Parathyroid adenoma (tissue), 2 donors: Measurements from ENCODE around the gene WRAP73.

ENCODE experiments used
- H2AFZ ChIP-seq: fragments of 300-600 bp; sonication (generic); one replicate; pipeline ENCODE4 v1.7.0; 2017; ENCODE audit warnings: antibody characterized with exemption, mild to moderate bottlenecking
- H3K27ac ChIP-seq: fragments of 300-600 bp; sonication (generic); one replicate; pipeline ENCODE4 v1.7.0; 2017
- H3K27me3 ChIP-seq: fragments of 300-600 bp; sonication (generic); one replicate; pipeline ENCODE4 v1.7.0; 2017; ENCODE audit warnings: low read length; ENCODE audit not compliant: control insufficient read depth, insufficient read depth
- H3K36me3 ChIP-seq: fragments of 300-600 bp; sonication (generic); one replicate; pipeline ENCODE4 v1.7.0; 2017; ENCODE audit warnings: low read length; ENCODE audit not compliant: control insufficient read depth, insufficient read depth
- H3K4me1 ChIP-seq: fragments of 300-600 bp; sonication (generic); one replicate; pipeline ENCODE4 v1.7.0; 2017; ENCODE audit warnings: control low read depth
- H3K4me2 ChIP-seq: fragments of 300-600 bp; sonication (generic); one replicate; pipeline ENCODE4 v1.7.0; 2017; ENCODE audit warnings: low read length
- H3K4me3 ChIP-seq: fragments of 300-600 bp; sonication (generic); one replicate; pipeline ENCODE4 v1.7.0; 2017; ENCODE audit warnings: low read depth, low read length
- H3K79me2 ChIP-seq: fragments of 300-600 bp; sonication (generic); one replicate; pipeline ENCODE4 v1.7.0; 2017; ENCODE audit warnings: control low read depth
- H3K9ac ChIP-seq: fragments of 300-600 bp; sonication (generic); one replicate; pipeline ENCODE4 v1.7.0; 2017; ENCODE audit warnings: mild to moderate bottlenecking
- H3K9me3 ChIP-seq: fragments of 300-600 bp; sonication (generic); one replicate; pipeline ENCODE4 v1.7.0; 2017; ENCODE audit warnings: low read length; ENCODE audit not compliant: control insufficient read depth
- TF ChIP-seq, protein P1 (sequence below): fragments of 300-600 bp; sonication (generic); IDR thresholded peaks from one replicate; pipeline ENCODE4 v1.7.0; 2017; ENCODE audit warnings: antibody characterized with exemption, mild to moderate bottlenecking
- donor health status: primary hyperparathyroidism.

Gene WRAP73

DNA sequence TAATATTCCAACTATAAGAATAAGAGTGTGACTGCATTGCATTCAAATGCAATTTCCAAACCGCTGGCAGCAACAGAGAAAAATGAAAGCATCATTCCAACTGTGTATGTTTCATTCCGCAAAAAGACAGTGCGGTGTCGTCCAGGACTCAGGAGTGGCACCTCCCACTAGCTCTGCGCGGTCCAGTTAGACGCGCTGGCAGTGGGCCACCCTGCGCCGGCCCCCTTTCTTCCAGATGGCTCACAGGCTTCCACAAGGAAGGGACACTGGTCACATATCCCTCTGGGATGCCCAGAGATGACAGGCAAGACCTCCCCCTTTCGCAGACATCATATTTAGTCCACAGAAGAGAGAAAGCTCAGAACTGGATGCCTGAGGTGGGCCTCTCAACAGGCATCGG, 11.9 kb downstream of the WRAP73 start:
- Histone ChIP-seq H3K27me3 (no peaks in the 10 kb centered on the region), H3K4me1 (no peaks in the 10 kb centered on the region), H3K79me2 (no peaks in the 10 kb centered on the region), H3K27ac (no peak overlapping the region), H3K9me3 (no peaks in the 10 kb centered on the region), H3K36me3 (no peaks in the 10 kb centered on the region), H3K4me2 (no peak overlapping the region), H2AFZ (no peak overlapping the region), H3K9ac (no peak overlapping the region), H3K4me3 (no peak overlapping the region)
- TF ChIP-seq, protein P1, sequence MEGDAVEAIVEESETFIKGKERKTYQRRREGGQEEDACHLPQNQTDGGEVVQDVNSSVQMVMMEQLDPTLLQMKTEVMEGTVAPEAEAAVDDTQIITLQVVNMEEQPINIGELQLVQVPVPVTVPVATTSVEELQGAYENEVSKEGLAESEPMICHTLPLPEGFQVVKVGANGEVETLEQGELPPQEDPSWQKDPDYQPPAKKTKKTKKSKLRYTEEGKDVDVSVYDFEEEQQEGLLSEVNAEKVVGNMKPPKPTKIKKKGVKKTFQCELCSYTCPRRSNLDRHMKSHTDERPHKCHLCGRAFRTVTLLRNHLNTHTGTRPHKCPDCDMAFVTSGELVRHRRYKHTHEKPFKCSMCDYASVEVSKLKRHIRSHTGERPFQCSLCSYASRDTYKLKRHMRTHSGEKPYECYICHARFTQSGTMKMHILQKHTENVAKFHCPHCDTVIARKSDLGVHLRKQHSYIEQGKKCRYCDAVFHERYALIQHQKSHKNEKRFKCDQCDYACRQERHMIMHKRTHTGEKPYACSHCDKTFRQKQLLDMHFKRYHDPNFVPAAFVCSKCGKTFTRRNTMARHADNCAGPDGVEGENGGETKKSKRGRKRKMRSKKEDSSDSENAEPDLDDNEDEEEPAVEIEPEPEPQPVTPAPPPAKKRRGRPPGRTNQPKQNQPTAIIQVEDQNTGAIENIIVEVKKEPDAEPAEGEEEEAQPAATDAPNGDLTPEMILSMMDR, result no peak

DNA sequence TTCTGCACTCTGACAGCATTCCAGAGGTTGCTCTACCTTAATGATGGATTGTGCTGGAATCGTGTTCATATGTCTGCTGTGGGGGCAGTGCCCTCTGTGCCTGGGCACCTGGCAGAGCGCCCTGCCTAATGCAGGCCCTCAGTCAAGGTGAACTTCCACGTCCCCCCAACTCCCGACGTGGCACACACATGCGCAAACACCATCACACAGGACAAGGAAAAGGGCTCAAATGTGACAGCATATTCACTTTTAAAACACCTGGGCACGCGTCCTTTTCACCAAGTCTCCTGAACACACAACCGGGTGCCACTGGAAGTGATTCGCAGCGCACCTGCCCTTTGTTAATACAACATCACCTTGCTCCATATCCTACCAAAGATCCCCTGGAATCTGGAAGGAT, 13.4 kb downstream of the WRAP73 start:
- no peaks in the 10 kb centered on the region for H3K9me3 ChIP-seq
- no peak overlapping the region for H3K9ac ChIP-seq
- H2AFZ ChIP-seq, result no peak overlapping the region
- no peaks in the 10 kb centered on the region for H3K4me1 ChIP-seq
- H3K4me2 ChIP-seq, result no peak overlapping the region
- no peaks in the 10 kb centered on the region for H3K79me2 ChIP-seq
- H3K4me3 ChIP-seq, result no peak overlapping the region
- TF ChIP-seq, protein P1, result no peak
- no peak overlapping the region for H3K27ac ChIP-seq
- no peaks in the 10 kb centered on the region for H3K36me3 ChIP-seq
- no peaks in the 10 kb centered on the region for H3K27me3 ChIP-seq

DNA sequence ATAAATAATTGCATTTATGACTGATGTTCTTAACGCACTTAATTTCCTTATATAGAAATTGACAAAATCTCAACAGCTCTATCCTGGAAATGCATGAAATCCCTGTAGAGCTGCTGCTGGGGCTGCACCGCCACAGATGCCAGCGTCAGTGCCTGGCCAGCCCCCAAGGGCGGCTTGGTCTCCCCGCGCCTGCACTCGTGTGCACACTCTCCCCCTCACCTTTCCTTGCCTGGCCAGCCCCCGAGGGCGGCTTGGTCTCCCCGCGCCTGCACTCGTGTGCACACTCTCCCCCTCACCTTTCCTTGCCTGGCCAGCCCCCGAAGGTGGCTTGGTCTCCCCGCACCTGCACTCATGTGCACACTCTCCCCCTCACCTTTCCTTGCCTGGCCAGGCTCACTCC, 13.8 kb downstream of the WRAP73 start:
- no peak overlapping the region for H3K27ac ChIP-seq
- no peaks in the 10 kb centered on the region for H3K4me1 ChIP-seq
- no peak overlapping the region for H2AFZ ChIP-seq
- no peak overlapping the region for H3K4me3 ChIP-seq
- no peaks in the 10 kb centered on the region for H3K36me3 ChIP-seq
- H3K79me2 ChIP-seq, result no peaks in the 10 kb centered on the region
- H3K9me3 ChIP-seq, result no peaks in the 10 kb centered on the region
- H3K4me2 ChIP-seq, result no peak overlapping the region
- no peaks in the 10 kb centered on the region for H3K27me3 ChIP-seq
- TF ChIP-seq, protein P1, result no peak
- H3K9ac ChIP-seq, result no peak overlapping the region

DNA sequence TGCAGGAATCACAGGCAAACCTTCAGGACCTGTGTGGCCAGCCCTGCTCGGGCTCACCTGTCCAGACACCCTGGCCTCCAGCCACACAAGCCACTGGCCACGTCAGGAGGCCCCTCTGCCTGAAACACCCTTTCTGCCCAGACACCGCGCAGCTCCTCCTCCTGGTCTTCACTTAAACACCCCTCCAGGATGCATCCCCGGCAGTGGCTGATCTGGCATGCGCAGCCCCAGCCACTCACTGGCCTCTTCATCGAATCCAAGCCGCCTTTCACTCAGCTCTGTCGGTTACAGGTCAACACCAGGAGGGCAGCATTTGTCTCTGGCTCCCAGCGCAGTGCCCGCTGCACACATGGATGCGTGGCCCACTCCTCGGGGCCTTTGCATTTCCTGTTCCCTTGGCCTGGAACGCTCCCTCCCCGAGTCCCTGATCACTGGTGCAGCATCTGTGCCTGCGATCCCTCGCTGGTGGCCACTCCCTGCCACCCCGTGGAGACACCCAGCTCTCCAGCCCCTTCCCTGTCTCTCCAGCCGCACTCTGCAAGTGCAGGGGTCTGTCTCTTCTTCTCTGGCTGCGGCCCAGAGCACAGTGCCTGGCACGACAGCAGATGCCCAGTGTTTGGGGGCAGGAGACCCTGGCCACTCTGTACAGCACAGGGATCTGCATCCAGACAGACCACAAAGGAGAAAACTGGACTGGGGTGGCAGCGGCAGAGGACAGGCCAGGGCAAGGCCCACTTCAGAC, 15.7 kb downstream of the WRAP73 start:
- no peaks in the 10 kb centered on the region for H3K36me3 ChIP-seq

More for the DNA sequence above, 15.7 kb downstream of the WRAP73 start:
- no peaks in the 10 kb centered on the region for H3K4me1 ChIP-seq
- no peak overlapping the region for H2AFZ ChIP-seq
- no peak overlapping the region for H3K9ac ChIP-seq
- H3K4me3 ChIP-seq, result no peak overlapping the region
- H3K9me3 ChIP-seq, result no peaks in the 10 kb centered on the region
- H3K79me2 ChIP-seq, result no peaks in the 10 kb centered on the region
- H3K4me2 ChIP-seq, result no peak overlapping the region
- no peaks in the 10 kb centered on the region for H3K27me3 ChIP-seq
- TF ChIP-seq, protein P1, result no peak
- H3K27ac ChIP-seq, result no peak overlapping the region
